Ishikawa (cell line): Measurements from ENCODE around the gene PSMB10.

ENCODE experiments used
- CEBPB ChIP-seq: IDR thresholded peaks from 2 replicates; pipeline ENCODE4 v1.6.1; 2012
- CREB1 ChIP-seq: IDR thresholded peaks from 2 replicates; pipeline ENCODE4 v1.6.1; 2012; ENCODE audit warnings: low read depth
- EGR1 ChIP-seq: IDR thresholded peaks from 2 replicates; pipeline ENCODE4 v1.6.1; 2012
- EP300 ChIP-seq: IDR thresholded peaks from 2 replicates; pipeline ENCODE4 v1.6.1; 2012; ENCODE audit warnings: borderline replicate concordance
- FOXM1 ChIP-seq: IDR thresholded peaks from 2 replicates; pipeline ENCODE4 v1.6.1; 2012; ENCODE audit warnings: low read depth, borderline replicate concordance
- NFIC ChIP-seq: IDR thresholded peaks from 2 replicates; pipeline ENCODE4 v1.6.1; 2012
- RAD21 ChIP-seq: IDR thresholded peaks from 2 replicates; pipeline ENCODE4 v1.6.1; 2012; ENCODE audit warnings: low read depth
- REST ChIP-seq: IDR thresholded peaks from 2 replicates; pipeline ENCODE4 v1.6.1; 2012; ENCODE audit warnings: low read depth, mild to moderate bottlenecking
- TAF1 ChIP-seq: IDR thresholded peaks from 2 replicates; pipeline ENCODE4 v1.6.1; 2012; ENCODE audit warnings: low read depth, mild to moderate bottlenecking
- TCF12 ChIP-seq: IDR thresholded peaks from 2 replicates; pipeline ENCODE4 v1.6.1; 2012; ENCODE audit warnings: low read depth
- TEAD4 ChIP-seq: IDR thresholded peaks from 2 replicates; pipeline ENCODE4 v1.6.1; 2012
- USF1 ChIP-seq: IDR thresholded peaks from 2 replicates; pipeline ENCODE4 v1.6.1; 2012
- YY1 ChIP-seq: IDR thresholded peaks from 2 replicates; pipeline ENCODE4 v1.6.1; 2012; ENCODE audit warnings: low read depth
- ZBTB7A ChIP-seq: IDR thresholded peaks from 2 replicates; pipeline ENCODE4 v1.6.1; 2012; ENCODE audit warnings: low read depth
- TF ChIP-seq, protein P1 (sequence below): IDR thresholded peaks from 2 replicates; pipeline ENCODE4 v1.6.1; 2012

PSMB10 gene

GRCh38 chr16:67915831-67916723 lies 20.6 kb downstream of the PSMB10 start:
- no peak for TF ChIP-seq TAF1

DNA sequence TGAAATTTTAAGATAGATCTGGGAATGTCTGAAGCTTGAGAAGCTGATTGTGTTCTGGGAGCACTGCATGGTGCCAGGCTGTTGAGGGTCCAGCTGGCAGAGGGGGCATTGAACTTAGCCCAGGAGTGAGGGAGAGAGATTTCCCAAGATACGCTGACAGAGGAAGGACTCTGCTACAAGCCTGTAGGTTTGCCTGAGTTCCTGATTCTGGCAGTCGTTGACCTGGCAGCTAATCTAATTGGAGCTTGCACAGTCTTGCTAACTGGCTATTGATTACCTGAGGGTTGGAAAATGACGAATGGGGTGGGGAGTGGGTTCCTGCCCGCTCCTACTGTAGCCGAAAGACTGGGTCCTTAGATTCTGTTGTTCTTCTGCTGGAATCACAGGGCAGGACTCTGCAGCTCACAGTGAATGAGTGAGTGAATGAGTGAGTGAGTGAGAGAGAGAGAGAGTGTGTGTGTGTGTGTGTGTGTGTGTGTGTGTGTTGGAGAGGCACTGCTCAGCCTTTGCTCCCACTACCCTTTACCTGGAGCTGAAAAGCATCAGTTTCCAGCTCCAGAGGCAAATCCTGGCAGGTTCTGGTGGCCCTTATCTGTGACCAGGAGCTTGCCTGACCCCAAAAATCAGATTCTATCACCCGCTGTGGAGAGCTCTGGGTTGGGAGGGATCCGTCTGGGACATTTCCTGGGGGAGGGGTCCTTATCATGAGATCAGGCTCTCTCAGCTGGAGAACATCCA lies 21.7 kb downstream of the PSMB10 start:
- no peak for TF ChIP-seq TEAD4
- no peak for TF ChIP-seq EP300
- TF ChIP-seq REST = no peak
- TF ChIP-seq RAD21 = no peak

- no peak for TF ChIP-seq REST
- no peak for TF ChIP-seq FOXM1
- TF ChIP-seq CREB1 = no peak
- TF ChIP-seq EGR1 = no peak
- no peak for TF ChIP-seq TCF12
- TF ChIP-seq YY1 = no peak
- TF ChIP-seq, protein P1, sequence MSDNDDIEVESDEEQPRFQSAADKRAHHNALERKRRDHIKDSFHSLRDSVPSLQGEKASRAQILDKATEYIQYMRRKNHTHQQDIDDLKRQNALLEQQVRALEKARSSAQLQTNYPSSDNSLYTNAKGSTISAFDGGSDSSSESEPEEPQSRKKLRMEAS = no peak
- TF ChIP-seq EP300 = no peak
- no peak for TF ChIP-seq NFIC
Observed at GRCh38 chr16:67910158-67910557, 26.5 kb downstream of the PSMB10 start.

DNA sequence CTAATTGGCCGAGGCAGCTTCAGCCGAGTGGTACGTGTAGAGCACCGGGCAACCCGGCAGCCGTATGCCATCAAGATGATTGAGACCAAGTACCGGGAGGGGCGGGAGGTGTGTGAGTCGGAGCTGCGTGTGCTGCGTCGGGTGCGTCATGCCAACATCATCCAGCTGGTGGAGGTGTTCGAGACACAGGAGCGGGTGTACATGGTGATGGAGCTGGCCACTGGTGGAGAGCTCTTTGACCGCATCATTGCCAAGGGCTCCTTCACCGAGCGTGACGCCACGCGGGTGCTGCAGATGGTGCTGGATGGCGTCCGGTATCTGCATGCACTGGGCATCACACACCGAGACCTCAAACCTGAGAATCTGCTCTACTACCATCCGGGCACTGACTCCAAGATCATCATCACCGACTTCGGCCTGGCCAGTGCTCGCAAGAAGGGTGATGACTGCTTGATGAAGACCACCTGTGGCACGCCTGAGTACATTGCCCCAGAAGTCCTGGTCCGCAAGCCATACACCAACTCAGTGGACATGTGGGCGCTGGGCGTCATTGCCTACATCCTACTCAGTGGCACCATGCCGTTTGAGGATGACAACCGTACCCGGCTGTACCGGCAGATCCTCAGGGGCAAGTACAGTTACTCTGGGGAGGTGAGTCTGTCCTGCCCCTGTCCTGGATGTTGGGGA lies 27.5 kb downstream of the PSMB10 start:
- TF ChIP-seq EP300 (no peak), CEBPB (no peak), FOXM1 (no peak), NFIC (no peak), YY1 (no peak), ZBTB7A (no peak), TCF12 (no peak), EGR1 (no peak), RAD21 (no peak), USF1 (no peak), TEAD4 (no peak)

DNA sequence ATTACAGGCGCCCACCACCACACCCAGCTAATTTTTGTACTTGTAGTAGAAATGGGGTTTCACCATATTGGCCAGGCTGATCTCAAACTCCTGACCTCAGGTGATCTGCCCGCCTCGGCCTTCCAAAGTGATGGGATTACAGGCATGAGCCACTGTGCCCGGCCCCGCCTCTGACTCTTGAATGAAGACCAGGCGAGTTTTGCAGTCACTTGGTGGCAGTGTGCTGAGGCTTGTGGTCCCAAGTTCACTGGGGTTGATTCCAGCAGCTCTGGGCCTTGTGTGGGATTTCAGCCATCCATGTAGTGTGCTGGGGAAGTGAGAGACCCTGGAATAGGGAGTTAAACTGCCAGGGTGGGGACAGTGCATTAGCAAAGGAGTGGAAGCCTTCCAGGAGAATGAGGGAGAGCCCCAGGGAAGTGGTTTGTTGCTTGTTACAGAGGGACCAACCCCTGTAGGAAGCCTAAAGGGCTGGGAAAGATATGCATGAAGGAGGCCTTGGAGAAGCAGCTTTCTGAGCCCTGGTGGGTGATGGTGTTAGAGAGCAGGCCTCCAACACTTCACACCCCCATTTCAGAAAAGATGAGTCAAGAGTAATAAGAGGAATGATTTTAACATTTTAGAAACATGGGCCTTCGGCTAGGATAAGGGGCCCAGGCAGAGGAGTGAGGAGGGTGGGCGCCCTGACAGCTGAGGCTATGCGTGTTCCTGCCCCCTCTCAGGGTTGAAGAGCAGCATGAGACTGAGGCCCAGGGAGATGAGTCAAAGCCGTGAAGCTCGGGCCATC lies 29.1 kb downstream of the PSMB10 start:
- TF ChIP-seq EGR1 = no peak
- TF ChIP-seq TCF12 = no peak

- TF ChIP-seq CEBPB = no peak
- TF ChIP-seq YY1 = no peak
- TF ChIP-seq USF1 = no peak
- TF ChIP-seq FOXM1 = no peak
- no peak for TF ChIP-seq REST
- no peak for TF ChIP-seq TAF1
- TF ChIP-seq EP300 = no peak
- no peak for TF ChIP-seq EGR1
Observed at GRCh38 chr16:67902831-67903230, 33.8 kb downstream of the PSMB10 start.
